Measurements from ENCODE around the gene DBF4B.
"Not testable (repeated sequence)": the region's sequence is repeated elsewhere in the genome, so short reads cannot be mapped to it uniquely, and the experiment has no call there.

DBF4B gene

DNA sequence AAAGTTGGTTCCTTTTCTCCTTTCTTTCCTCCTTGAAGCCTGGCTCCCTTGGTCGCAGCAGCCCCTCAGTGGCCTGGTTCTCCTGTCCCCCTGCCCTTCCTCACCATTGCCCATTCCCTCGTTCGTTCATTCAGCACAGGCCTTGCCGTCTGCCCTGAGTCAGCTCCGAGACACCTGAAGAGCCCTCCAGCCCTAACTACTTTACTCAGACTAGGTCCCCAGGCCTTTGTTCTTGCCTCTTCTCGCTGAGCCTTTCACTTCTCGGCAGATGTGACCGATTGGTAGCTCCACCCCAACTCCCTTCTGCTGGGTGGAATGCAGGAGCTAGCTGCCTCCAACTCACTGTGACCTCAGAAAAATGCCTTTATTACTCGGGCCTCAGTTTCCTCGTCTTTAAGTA, 43.3 kb downstream of the DBF4B start:
- Histone ChIP-seq H3K4me3 (ENCODE audit: low read depth, low read length, poor library complexity, severe bottlenecking) (no peak overlapping the region), H3K36me3 (ENCODE audit: insufficient read depth, low read length) (peaks cover 25% of the 10 kb centered on the region), H2AFZ (ENCODE audit: low read length) (no peak overlapping the region), H3K27ac (ENCODE audit: low read depth, low read length, poor library complexity, severe bottlenecking) (no peak overlapping the region), H4K20me1 (ENCODE audit: insufficient read depth, low read length) (no peaks in the 10 kb centered on the region), H3K4me2 (ENCODE audit: low read length) (no peak overlapping the region), H3K27me3 (ENCODE audit: insufficient read depth, low read length) (no peaks in the 10 kb centered on the region), H3K9ac (ENCODE audit: low read length) (no peak overlapping the region), H3K9me2 (ENCODE audit: low read depth, low read length) (no peaks in the 10 kb centered on the region), H3K79me2 (ENCODE audit: insufficient read depth, low read length) (no peaks in the 10 kb centered on the region), H3F3A (ENCODE audit: insufficient read depth, low read length) (no peaks in the 10 kb centered on the region), H3K4me1 (ENCODE audit: insufficient read depth, low read length, severe bottlenecking) (no peaks in the 10 kb centered on the region), H3K9me3 (ENCODE audit: low read length) (no peaks in the 10 kb centered on the region)
- TF ChIP-seq, protein P1, sequence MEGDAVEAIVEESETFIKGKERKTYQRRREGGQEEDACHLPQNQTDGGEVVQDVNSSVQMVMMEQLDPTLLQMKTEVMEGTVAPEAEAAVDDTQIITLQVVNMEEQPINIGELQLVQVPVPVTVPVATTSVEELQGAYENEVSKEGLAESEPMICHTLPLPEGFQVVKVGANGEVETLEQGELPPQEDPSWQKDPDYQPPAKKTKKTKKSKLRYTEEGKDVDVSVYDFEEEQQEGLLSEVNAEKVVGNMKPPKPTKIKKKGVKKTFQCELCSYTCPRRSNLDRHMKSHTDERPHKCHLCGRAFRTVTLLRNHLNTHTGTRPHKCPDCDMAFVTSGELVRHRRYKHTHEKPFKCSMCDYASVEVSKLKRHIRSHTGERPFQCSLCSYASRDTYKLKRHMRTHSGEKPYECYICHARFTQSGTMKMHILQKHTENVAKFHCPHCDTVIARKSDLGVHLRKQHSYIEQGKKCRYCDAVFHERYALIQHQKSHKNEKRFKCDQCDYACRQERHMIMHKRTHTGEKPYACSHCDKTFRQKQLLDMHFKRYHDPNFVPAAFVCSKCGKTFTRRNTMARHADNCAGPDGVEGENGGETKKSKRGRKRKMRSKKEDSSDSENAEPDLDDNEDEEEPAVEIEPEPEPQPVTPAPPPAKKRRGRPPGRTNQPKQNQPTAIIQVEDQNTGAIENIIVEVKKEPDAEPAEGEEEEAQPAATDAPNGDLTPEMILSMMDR (IDR thresholded peaks at IDR 0.05; ENCODE audit: low read length), result no peak
- TF ChIP-seq EZH2 (IDR thresholded peaks at IDR 0.05; ENCODE audit: borderline replicate concordance, low read length), result no peak

DNA sequence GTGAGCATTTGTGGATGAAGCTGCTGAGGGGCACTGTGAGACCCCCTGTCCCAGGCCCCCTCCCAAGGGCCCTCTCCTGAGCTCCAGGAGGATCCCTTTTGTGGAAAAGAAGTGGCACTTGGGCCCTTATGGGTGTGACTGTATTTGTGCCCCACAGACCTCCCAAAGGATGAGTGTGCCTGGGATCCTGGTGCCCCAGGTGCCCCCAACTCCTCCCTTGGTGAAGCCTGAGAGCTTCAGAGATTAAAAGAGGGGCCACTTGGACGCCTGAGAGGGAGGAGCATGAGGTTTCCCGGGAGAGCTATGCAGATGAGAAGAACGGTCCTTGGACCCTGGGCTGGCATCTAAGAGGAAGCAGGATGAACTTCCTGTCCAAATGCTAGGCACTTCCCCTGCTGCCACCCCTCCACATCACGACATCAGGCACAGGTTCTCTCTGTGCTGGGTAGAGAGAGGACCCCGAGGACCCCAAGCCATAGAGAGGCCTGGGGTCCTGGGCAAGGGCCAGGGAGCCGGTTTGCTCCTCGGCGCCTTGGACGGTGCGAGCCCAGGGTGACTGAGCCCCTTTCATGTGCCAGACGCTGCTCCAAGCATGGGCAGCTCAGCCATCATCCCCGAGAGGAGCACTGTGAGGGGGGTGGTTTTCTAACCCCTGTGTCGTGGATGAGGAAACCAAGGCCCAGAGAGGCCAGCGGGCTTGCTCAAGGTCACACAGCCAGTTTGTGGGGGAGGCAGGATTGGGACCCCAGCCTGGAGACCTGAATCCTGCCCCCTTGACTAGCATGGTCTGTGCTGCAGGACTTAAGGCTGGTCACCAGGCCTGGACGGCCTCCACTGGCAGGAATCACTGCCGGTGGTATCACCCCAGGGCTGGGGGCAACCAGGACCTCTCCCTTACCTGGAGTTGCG, 44.7 kb downstream of the DBF4B start:
- Histone ChIP-seq H3F3A (ENCODE audit: insufficient read depth, low read length) (no peaks in the 10 kb centered on the region), H3K4me1 (ENCODE audit: insufficient read depth, low read length, severe bottlenecking) (no peaks in the 10 kb centered on the region), H3K9me2 (ENCODE audit: low read depth, low read length) (no peaks in the 10 kb centered on the region), H3K4me2 (ENCODE audit: low read length) (no peak overlapping the region), H3K9ac (ENCODE audit: low read length) (no peak overlapping the region), H3K27ac (ENCODE audit: low read depth, low read length, poor library complexity, severe bottlenecking) (no peak overlapping the region), H3K79me2 (ENCODE audit: insufficient read depth, low read length) (no peaks in the 10 kb centered on the region), H4K20me1 (ENCODE audit: insufficient read depth, low read length) (no peaks in the 10 kb centered on the region), H2AFZ (ENCODE audit: low read length) (no peak overlapping the region), H3K36me3 (ENCODE audit: insufficient read depth, low read length) (peaks cover 17% of the 10 kb centered on the region; the same call in 1 of the 2 replicates), H3K27me3 (ENCODE audit: insufficient read depth, low read length) (0 out of 2 replicates have a peak, but pooled peaks cover 6% of the 10 kb centered on the region), H3K9me3 (ENCODE audit: low read length) (no peaks in the 10 kb centered on the region), H3K4me3 (ENCODE audit: low read depth, low read length, poor library complexity, severe bottlenecking) (no peak overlapping the region)
- TF ChIP-seq EZH2 (IDR thresholded peaks at IDR 0.05; ENCODE audit: borderline replicate concordance, low read length), result no peak
- TF ChIP-seq, protein P1 (IDR thresholded peaks at IDR 0.05; ENCODE audit: low read length), result no peak

DNA sequence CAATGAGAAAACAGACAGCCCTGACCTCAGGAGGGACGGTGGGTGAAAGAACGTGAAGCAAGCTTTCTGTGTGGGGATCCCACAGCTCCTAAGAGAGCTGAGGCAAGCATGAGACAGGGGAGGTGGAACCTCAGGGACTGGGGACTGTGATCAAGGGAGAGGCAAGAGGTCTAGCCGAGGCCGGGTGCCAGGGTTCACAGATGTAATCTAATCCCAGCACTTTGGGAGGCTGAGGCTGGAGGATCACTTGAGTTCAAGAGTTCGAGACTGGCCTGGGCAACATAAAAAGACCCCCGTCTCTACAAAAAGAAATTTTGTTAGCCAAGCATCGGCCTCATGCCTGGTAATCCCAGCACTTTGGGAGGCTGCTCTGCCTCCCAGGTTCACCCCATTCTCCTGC, 45.8 kb downstream of the DBF4B start:
- H3K9ac ChIP-seq (ENCODE audit: low read length), result no peak overlapping the region
- H2AFZ ChIP-seq (ENCODE audit: low read length), result no peak overlapping the region
- H3K27me3 ChIP-seq (ENCODE audit: insufficient read depth, low read length), result 0 out of 2 replicates have a peak, but pooled peaks cover 6% of the 10 kb centered on the region
- H4K20me1 ChIP-seq (ENCODE audit: insufficient read depth, low read length), result no peaks in the 10 kb centered on the region
- TF ChIP-seq EZH2 (IDR thresholded peaks at IDR 0.05; ENCODE audit: borderline replicate concordance, low read length), result no peak
- TF ChIP-seq, protein P1 (IDR thresholded peaks at IDR 0.05; ENCODE audit: low read length), result no peak
- no peak overlapping the region for H3K4me3 ChIP-seq (ENCODE audit: low read depth, low read length, poor library complexity, severe bottlenecking)
- H3K79me2 ChIP-seq (ENCODE audit: insufficient read depth, low read length), result no peaks in the 10 kb centered on the region
- H3K27ac ChIP-seq (ENCODE audit: low read depth, low read length, poor library complexity, severe bottlenecking), result no peak overlapping the region
- H3K9me3 ChIP-seq (ENCODE audit: low read length), result no peaks in the 10 kb centered on the region
- peaks cover 1% of the 10 kb centered on the region for H3K4me1 ChIP-seq (ENCODE audit: insufficient read depth, low read length, severe bottlenecking)
- H3K36me3 ChIP-seq (ENCODE audit: insufficient read depth, low read length), result peaks cover 10% of the 10 kb centered on the region; the same call in 1 of the 2 replicates
- no peaks in the 10 kb centered on the region for H3F3A ChIP-seq (ENCODE audit: insufficient read depth, low read length)
- no peaks in the 10 kb centered on the region for H3K9me2 ChIP-seq (ENCODE audit: low read depth, low read length)
- H3K4me2 ChIP-seq (ENCODE audit: low read length), result no peak overlapping the region

DNA sequence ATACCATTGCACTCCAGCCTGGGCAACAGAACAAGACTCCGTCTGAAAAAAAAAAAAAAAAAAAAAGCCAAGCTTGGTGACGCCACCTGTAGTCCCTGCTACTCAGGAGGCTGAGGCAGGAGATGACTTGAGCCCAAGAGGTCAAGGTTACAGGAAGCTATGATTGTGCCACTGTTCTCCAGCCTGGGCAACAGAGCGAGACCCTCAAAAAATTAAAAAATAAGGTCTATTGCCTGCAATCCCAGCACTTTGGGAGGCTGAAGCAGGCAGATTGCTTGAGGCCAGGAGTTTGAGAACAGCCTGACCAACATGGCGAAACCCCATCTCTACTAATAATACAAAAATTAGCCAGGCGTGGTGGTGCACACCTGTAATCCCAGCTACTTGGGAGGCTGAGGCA, 46.7 kb downstream of the DBF4B start:
- H3K4me3 ChIP-seq (ENCODE audit: low read depth, low read length, poor library complexity, severe bottlenecking), result not testable (repeated sequence)

More for the DNA sequence above, 46.7 kb downstream of the DBF4B start:
- not testable (repeated sequence) for H3K79me2 ChIP-seq (ENCODE audit: insufficient read depth, low read length); H4K20me1 ChIP-seq (ENCODE audit: insufficient read depth, low read length); H3K4me2 ChIP-seq (ENCODE audit: low read length); H3K9me2 ChIP-seq (ENCODE audit: low read depth, low read length); H3K9me3 ChIP-seq (ENCODE audit: low read length); H3K9ac ChIP-seq (ENCODE audit: low read length); H2AFZ ChIP-seq (ENCODE audit: low read length); H3K36me3 ChIP-seq (ENCODE audit: insufficient read depth, low read length); H3F3A ChIP-seq (ENCODE audit: insufficient read depth, low read length); H3K27ac ChIP-seq (ENCODE audit: low read depth, low read length, poor library complexity, severe bottlenecking); H3K4me1 ChIP-seq (ENCODE audit: insufficient read depth, low read length, severe bottlenecking)
- H3K27me3 ChIP-seq (ENCODE audit: insufficient read depth, low read length), result peaks cover 14% of the 10 kb centered on the region
